GM12878 (cell line): ENCODE measurements around the gene SHROOM2. TPM values are rescaled to one million over a fixed set of nuclear protein-coding genes. Genes with fewer than 3 reads are reported as not detected.

Source experiments
- ATAC-seq: fragments of 200-7000 bp; cut with Tn5 transposase; 3 replicates; pipeline ENCODE4 v1.9.1; 2020; ENCODE audit warnings: mild to moderate bottlenecking, moderate library complexity
- BruUV-seq: library from RNA; stranded (reverse); fragments of 400-500 nt; replicated peaks from 2 replicates; lab custom pipeline; 2021; lab: Mats Ljungman, UMichigan
- CTCF ChIA-PET: fragments of 300-600 bp; sonication (Branson Sonifier 250); formaldehyde crosslinking; extraction: SDS; loops from one replicate; lab custom pipeline; 2021; ENCODE audit warnings: inconsistent platforms; lab: Yijun Ruan, JAX
- POLR2A ChIA-PET: fragments of 350-600 bp; formaldehyde crosslinking; extraction: SDS; loops from one replicate; lab custom pipeline; 2021; ENCODE audit warnings: inconsistent platforms; lab: Charles Lee
- RAD21 ChIA-PET: fragments of 300-600 bp; sonication (Branson Sonifier 250); formaldehyde crosslinking; loops from one replicate; lab custom pipeline; 2023; ENCODE audit warnings: antibody characterized with exemption; ENCODE audit not compliant: unreplicated experiment; lab: Charles Lee
- SMC1A ChIA-PET: fragments of 300-600 bp; sonication (Branson Sonifier 250); formaldehyde crosslinking; loops from one replicate; lab custom pipeline; 2023; ENCODE audit not compliant: unreplicated experiment, uncharacterized antibody; lab: Charles Lee
- DNase-seq: peaks from one replicate; pipeline ENCODE4 v3.0.0-alpha.2; 2011; ENCODE audit warnings: low read depth, low spot score
- FAIRE-seq: peaks from 3 replicates; lab custom pipeline; 2011; peaks lifted over from hg19 to GRCh38; lab: Jason Lieb, UNC
- H2AFZ ChIP-seq: 2 replicates; pipeline ENCODE4 v1.6.0; 2011; ENCODE audit warnings: low read depth, low read length, control low read depth; ENCODE audit not compliant: control insufficient read depth
- H3K27ac ChIP-seq: 2 replicates; pipeline ENCODE4 v1.5.1; 2011; ENCODE audit warnings: control low read depth; ENCODE audit not compliant: control insufficient read depth, insufficient read depth
- H3K27me3 ChIP-seq, 2 experiments: replicated peaks in 1 of 2; 2 replicates each; pipeline versions ENCODE4 v1.6.0 to v1.6.1; 2011; ENCODE audit warnings: low read length in 1 of 2; ENCODE audit not compliant: control insufficient read depth in 2 of 2, insufficient read depth in 2 of 2
- H3K36me3 ChIP-seq, 2 experiments: 2 replicates each; pipeline ENCODE4 v1.5.1; 2011; ENCODE audit warnings: low read length in 1 of 2; ENCODE audit not compliant: control insufficient read depth in 2 of 2, insufficient read depth in 2 of 2
- H3K4me1 ChIP-seq: 2 replicates; pipeline ENCODE4 v1.6.1; 2011; ENCODE audit warnings: mild to moderate bottlenecking, low read length, moderate library complexity, mixed read lengths; ENCODE audit not compliant: control insufficient read depth, insufficient read depth
- H3K4me2 ChIP-seq: 2 replicates; pipeline ENCODE4 v1.6.0; 2011; ENCODE audit warnings: control low read depth; ENCODE audit not compliant: control insufficient read depth, insufficient read depth
- H3K4me3 ChIP-seq: fragments of 200-600 bp; sonication (generic); 2 replicates; pipeline ENCODE4 v1.5.1; 2016
- H3K79me2 ChIP-seq: 2 replicates; pipeline ENCODE4 v1.6.0; 2011; ENCODE audit warnings: low read length; ENCODE audit not compliant: control insufficient read depth, insufficient read depth
- H3K9ac ChIP-seq: 2 replicates; pipeline ENCODE4 v1.8.0; 2011; ENCODE audit warnings: low read length, control low read depth, mixed read lengths; ENCODE audit not compliant: control insufficient read depth, insufficient read depth
- H3K9me3 ChIP-seq: replicated peaks from 3 replicates; pipeline ENCODE4 v1.5.1; 2011; ENCODE audit warnings: mild to moderate bottlenecking, low read length; ENCODE audit not compliant: control insufficient read depth, insufficient read depth
- H4K20me1 ChIP-seq: 2 replicates; pipeline ENCODE4 v1.6.0; 2011; ENCODE audit not compliant: control insufficient read depth, insufficient read depth
- CEBPB ChIP-seq, 2 experiments: fragments of 150-350 bp in 1 of 2; IDR thresholded peaks; 2 replicates each; pipeline ENCODE4 v1.6.1; 2012 to 2014; ENCODE audit warnings: low read depth in 2 of 2, low read length in 2 of 2, borderline replicate concordance in 1 of 2, inconsistent platforms in 1 of 2
- HDAC2 ChIP-seq: fragments of 200-600 bp; sonication (generic); IDR thresholded peaks from 2 replicates; pipeline ENCODE4 v1.6.1; 2017
- MEF2B ChIP-seq: fragments of 450-650 bp; IDR thresholded peaks from 2 replicates; pipeline ENCODE4 v1.6.1; 2018; ENCODE audit warnings: mild to moderate bottlenecking, moderate library complexity; ENCODE audit not compliant: partially characterized antibody, poor library complexity, severe bottlenecking
- MYC ChIP-seq: IDR thresholded peaks from 2 replicates; pipeline ENCODE4 v1.6.1; 2011; ENCODE audit warnings: mild to moderate bottlenecking, low read length, moderate library complexity, inconsistent platforms; ENCODE audit not compliant: insufficient read depth, insufficient replicate concordance, insufficient read length, severe bottlenecking
- SIX5 ChIP-seq: IDR thresholded peaks from 2 replicates; pipeline ENCODE4 v1.6.1; 2011; ENCODE audit warnings: mild to moderate bottlenecking, low read depth, low read length, moderate library complexity; ENCODE audit not compliant: severe bottlenecking
- ZNF207 ChIP-seq: fragments of 450-650 bp; IDR thresholded peaks from 2 replicates; pipeline ENCODE4 v1.6.1; 2014; ENCODE audit warnings: antibody characterized with exemption, mild to moderate bottlenecking, borderline replicate concordance
- WGBS: methylation state at CpG from one replicate; pipeline ENCODE4 v1.1.6; 2016; ENCODE audit warnings: low lambda C conversion rate; ENCODE audit not compliant: insufficient replicate concordance, insufficient coverage; ENCODE audit errors: missing lambda C conversion rate; 5-methylcytosine and 5-hydroxymethylcytosine counted together
- in situ Hi-C: fragments of 300-500 bp; cut with MboI; formaldehyde crosslinking; loops from 9 replicates; pipeline ENCODE4 v1.14.3; 2018; ENCODE audit warnings: mixed read lengths
- intact Hi-C: fragments of 100-400 bp; cut with micrococcal nuclease; formaldehyde crosslinking; loops from one replicate; pipeline ENCODE4 v1.14.2; 2022; ENCODE audit not compliant: unreplicated experiment
- polyA plus RNA-seq, 11 experiments: library from polyadenylated mRNA; depleted of rRNA in 4 of 11; unstranded in 6 of 11; stranded (reverse) in 5 of 11; fragments of >200 nt; fragmentation: Nextera tagmentation in 4 of 11; fragmentation: Illumina TruSeq in 1 of 11; extraction: Ambion mirVana in 4 of 11; extraction: Trizol in 1 of 11; gene quantifications; 1 replicate in 1 of 11; 2 replicates in 10 of 11; pipeline versions ENCODE4 v1.2.1 to v1.2.3, GENCODE V29; 2011 to 2016; ENCODE audit warnings: inconsistent platforms in 2 of 11, missing spikeins in 2 of 11, low read depth in 1 of 11
- total RNA-seq, 4 experiments: library from RNA; depleted of rRNA in 3 of 4; stranded (reverse); fragments of >200 nt in 3 of 4; fragmentation: Illumina TruSeq in 1 of 4; extraction: Trizol in 1 of 4; gene quantifications; 2 replicates each; pipeline versions ENCODE4 v1.2.1 to v1.2.3, GENCODE V29; 2013 to 2021
- TF ChIP-seq, protein P1 (sequence below): IDR thresholded peaks from 2 replicates; pipeline ENCODE4 v1.6.1; 2011; ENCODE audit warnings: borderline replicate concordance, low read depth, mild to moderate bottlenecking, moderate library complexity, low read length; ENCODE audit not compliant: insufficient read depth, poor library complexity, severe bottlenecking
- TF ChIP-seq, protein P2 (sequence below): IDR thresholded peaks from 2 replicates; pipeline ENCODE4 v1.6.1; 2012; ENCODE audit warnings: low read depth, low read length, improper control_type of control experiment
- TF ChIP-seq, protein P3 (sequence below): fragments of 150-350 bp; IDR thresholded peaks from 2 replicates; pipeline ENCODE4 v1.6.1; 2016; ENCODE audit warnings: low read depth, low read length
- TF ChIP-seq, protein P4 (sequence below): fragments of 450-650 bp; IDR thresholded peaks from 2 replicates; pipeline ENCODE4 v1.6.1; 2016; ENCODE audit warnings: mild to moderate bottlenecking

SHROOM2 gene
- total and polyA plus RNA-seq, 10 of the 15 experiments (the other 5 are each of a cell fraction or from before 2014, with no cell fraction given), result under 0.01 to 0.15 (median 0.09) TPM; not detected in 2

DNA sequence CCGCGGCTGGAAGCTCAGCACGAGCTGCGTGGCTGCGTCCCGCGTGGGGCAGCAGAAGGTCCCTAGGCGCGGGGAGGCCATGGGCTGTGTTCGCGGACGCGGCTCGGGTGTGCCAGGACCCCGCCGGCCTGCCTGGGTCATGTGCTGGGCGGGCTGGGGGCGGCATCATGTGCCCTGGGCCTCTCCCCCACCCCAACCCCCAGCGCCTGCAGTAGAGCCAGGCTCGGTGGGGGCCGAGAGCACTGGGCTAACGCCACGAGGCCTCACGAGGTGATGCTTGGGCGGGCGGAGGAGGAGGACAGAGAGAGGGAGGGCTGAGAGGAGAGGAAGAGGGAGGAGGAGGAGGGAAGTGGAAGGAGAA lies 20.5 kb upstream of the SHROOM2 start, which contains the start of gene GPR143 (continued):
- TF ChIP-seq MYC (no peak), ZNF207 (no peak)
- TF ChIP-seq, all 136 proteins: peak for 0

DNA sequence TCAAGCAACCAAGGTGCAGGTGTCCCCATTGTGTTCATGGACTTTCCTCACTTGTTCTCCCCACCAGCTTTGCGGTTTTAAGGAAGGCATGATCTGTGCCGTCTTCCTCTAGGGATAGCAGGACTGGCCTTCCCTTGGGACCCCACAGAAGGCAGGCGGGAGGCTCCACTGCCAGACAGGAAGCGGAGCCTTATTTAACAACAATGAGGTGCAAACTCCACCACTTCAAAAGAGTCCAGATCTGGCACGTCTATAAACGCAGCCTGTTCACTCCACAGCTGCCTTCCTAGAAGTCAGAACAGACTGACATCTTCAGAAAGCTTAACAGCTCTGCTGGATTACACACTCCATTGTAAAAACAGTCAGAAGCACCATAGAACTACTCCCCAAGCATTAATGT lies 18.9 kb upstream of the SHROOM2 start:
- ChIA-PET POLR2A (no interaction called here), CTCF (interaction anchor here (0.7 to 1.5 kb wide), 2 partner anchors 13 to 1342 kb away, joined by 3 read pairs; no protein-coding TSS in a partner anchor), RAD21 (interaction anchor here (0.6 kb wide), 1 partner anchor 16 kb away, joined by 3 read pairs; no protein-coding TSS in a partner anchor), SMC1A (no interaction called here)
- in situ Hi-C loops, result no loop called here
- Histone ChIP-seq H3K79me2 (no peaks in the 10 kb centered on the region), H3K4me1 (no peaks in the 10 kb centered on the region), H2AFZ (no peak overlapping the region), H3K4me3 (no peak overlapping the region), H3K36me3 (no peaks in the 10 kb centered on the region), H3K9ac (no peak overlapping the region), H3K4me2 (no peak overlapping the region), H3K27ac (no peak overlapping the region), H3K27me3 (no peaks in the 10 kb centered on the region; a peak in 1 of 4 replicates), H3K9me3 (no peaks in the 10 kb centered on the region; the same call in 2 of the 3 replicates), H4K20me1 (no peaks in the 10 kb centered on the region)
- TF ChIP-seq MEF2B (no peak), SIX5 (no peak), HDAC2 (no peak), CEBPB (IDR thresholded peaks at IDR 0.05; ENCODE audit: borderline replicate concordance in 1 of 2, low read depth in 2 of 2, low read length in 2 of 2) (no peak)
- TF ChIP-seq, protein P1, sequence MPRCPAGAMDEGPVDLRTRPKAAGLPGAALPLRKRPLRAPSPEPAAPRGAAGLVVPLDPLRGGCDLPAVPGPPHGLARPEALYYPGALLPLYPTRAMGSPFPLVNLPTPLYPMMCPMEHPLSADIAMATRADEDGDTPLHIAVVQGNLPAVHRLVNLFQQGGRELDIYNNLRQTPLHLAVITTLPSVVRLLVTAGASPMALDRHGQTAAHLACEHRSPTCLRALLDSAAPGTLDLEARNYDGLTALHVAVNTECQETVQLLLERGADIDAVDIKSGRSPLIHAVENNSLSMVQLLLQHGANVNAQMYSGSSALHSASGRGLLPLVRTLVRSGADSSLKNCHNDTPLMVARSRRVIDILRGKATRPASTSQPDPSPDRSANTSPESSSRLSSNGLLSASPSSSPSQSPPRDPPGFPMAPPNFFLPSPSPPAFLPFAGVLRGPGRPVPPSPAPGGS, result no peak
- TF ChIP-seq, protein P2, sequence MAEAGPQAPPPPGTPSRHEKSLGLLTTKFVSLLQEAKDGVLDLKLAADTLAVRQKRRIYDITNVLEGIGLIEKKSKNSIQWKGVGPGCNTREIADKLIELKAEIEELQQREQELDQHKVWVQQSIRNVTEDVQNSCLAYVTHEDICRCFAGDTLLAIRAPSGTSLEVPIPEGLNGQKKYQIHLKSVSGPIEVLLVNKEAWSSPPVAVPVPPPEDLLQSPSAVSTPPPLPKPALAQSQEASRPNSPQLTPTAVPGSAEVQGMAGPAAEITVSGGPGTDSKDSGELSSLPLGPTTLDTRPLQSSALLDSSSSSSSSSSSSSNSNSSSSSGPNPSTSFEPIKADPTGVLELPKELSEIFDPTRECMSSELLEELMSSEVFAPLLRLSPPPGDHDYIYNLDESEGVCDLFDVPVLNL, result no peak
- TF ChIP-seq, protein P3, sequence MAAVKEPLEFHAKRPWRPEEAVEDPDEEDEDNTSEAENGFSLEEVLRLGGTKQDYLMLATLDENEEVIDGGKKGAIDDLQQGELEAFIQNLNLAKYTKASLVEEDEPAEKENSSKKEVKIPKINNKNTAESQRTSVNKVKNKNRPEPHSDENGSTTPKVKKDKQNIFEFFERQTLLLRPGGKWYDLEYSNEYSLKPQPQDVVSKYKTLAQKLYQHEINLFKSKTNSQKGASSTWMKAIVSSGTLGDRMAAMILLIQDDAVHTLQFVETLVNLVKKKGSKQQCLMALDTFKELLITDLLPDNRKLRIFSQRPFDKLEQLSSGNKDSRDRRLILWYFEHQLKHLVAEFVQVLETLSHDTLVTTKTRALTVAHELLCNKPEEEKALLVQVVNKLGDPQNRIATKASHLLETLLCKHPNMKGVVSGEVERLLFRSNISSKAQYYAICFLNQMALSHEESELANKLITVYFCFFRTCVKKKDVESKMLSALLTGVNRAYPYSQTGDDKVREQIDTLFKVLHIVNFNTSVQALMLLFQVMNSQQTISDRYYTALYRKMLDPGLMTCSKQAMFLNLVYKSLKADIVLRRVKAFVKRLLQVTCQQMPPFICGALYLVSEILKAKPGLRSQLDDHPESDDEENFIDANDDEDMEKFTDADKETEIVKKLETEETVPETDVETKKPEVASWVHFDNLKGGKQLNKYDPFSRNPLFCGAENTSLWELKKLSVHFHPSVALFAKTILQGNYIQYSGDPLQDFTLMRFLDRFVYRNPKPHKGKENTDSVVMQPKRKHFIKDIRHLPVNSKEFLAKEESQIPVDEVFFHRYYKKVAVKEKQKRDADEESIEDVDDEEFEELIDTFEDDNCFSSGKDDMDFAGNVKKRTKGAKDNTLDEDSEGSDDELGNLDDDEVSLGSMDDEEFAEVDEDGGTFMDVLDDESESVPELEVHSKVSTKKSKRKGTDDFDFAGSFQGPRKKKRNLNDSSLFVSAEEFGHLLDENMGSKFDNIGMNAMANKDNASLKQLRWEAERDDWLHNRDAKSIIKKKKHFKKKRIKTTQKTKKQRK, result no peak
- TF ChIP-seq, protein P4, sequence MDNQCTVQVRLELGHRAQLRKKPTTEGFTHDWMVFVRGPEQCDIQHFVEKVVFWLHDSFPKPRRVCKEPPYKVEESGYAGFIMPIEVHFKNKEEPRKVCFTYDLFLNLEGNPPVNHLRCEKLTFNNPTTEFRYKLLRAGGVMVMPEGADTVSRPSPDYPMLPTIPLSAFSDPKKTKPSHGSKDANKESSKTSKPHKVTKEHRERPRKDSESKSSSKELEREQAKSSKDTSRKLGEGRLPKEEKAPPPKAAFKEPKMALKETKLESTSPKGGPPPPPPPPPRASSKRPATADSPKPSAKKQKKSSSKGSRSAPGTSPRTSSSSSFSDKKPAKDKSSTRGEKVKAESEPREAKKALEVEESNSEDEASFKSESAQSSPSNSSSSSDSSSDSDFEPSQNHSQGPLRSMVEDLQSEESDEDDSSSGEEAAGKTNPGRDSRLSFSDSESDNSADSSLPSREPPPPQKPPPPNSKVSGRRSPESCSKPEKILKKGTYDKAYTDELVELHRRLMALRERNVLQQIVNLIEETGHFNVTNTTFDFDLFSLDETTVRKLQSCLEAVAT, result no peak
- ATAC-seq (peak; percentile 52), FAIRE-seq (no peak), DNase-seq (no peak)
- WGBS, result 17% methylated on average over 6 of the region's 6 CpGs
- no TSS peak for BruUV-seq
- intact Hi-C loops, result no loop called here
